Subcutaneous abdominal adipose tissue (tissue), 5 donors: Measurements from ENCODE around the gene NGRN.
"Not testable (repeated sequence)": the region's sequence is repeated elsewhere in the genome, so short reads cannot be mapped to it uniquely, and the experiment has no call there.

Source experiments
- H3K27ac ChIP-seq: one replicate; pipeline ENCODE4 v1.7.0; 2013; ENCODE audit warnings: low read depth, mild to moderate bottlenecking, inconsistent platforms, low read length, moderate library complexity
- H3K27me3 ChIP-seq, 5 donors: one replicate each; pipeline ENCODE4 v1.7.0; 2013; ENCODE audit warnings: low read length in 5 of 5, inconsistent platforms in 1 of 5; ENCODE audit not compliant: control insufficient read depth in 5 of 5, insufficient read depth in 4 of 5
- H3K36me3 ChIP-seq, 5 donors: one replicate each; pipeline ENCODE4 v1.7.0; 2013; ENCODE audit warnings: low read length in 5 of 5; ENCODE audit not compliant: control insufficient read depth in 5 of 5, insufficient read depth in 5 of 5
- H3K4me1 ChIP-seq, 5 donors: one replicate each; pipeline ENCODE4 v1.7.0; 2013; ENCODE audit warnings: low read length in 5 of 5, mild to moderate bottlenecking in 3 of 5, moderate library complexity in 1 of 5; ENCODE audit not compliant: control insufficient read depth in 5 of 5, insufficient read depth in 5 of 5
- H3K4me3 ChIP-seq, 5 donors: one replicate each; pipeline ENCODE4 v1.7.0; 2013; ENCODE audit warnings: low read length in 5 of 5, low read depth in 1 of 5
- H3K9ac ChIP-seq, 5 donors: one replicate each; pipeline ENCODE4 v1.7.0; 2013; ENCODE audit warnings: low read length in 5 of 5, mild to moderate bottlenecking in 4 of 5, moderate library complexity in 3 of 5
- H3K9me3 ChIP-seq, 5 donors: one replicate each; pipeline ENCODE4 v1.7.0; 2013; ENCODE audit warnings: low read length in 5 of 5; ENCODE audit not compliant: control insufficient read depth in 5 of 5
- donor health status: healthy.
- donor health status: healthy.
- donor health status: healthy.
- donor health status: healthy.
- donor health status: healthy.

NGRN gene

GRCh38 chr15:90296316-90296884 lies 30.9 kb downstream of the NGRN start:
- H3K9me3 ChIP-seq, H3K36me3 ChIP-seq, H3K27ac ChIP-seq, H3K27me3 ChIP-seq, H3K4me3 ChIP-seq, H3K9ac ChIP-seq: not testable (repeated sequence)
- H3K4me1 ChIP-seq: peaks cover 2 to 22% (median 11%) of the 10 kb centered on the region in 5 donors

- Histone ChIP-seq H3K27ac (no peak overlapping the region), H3K4me1 (peaks cover 4 to 28% (median 17%) of the 10 kb centered on the region in 5 donors), H3K27me3 (no peaks in the 10 kb centered on the region), H3K4me3 (no peak overlapping the region), H3K9me3 (no peaks in the 10 kb centered on the region), H3K36me3 (no peaks in the 10 kb centered on the region), H3K9ac (no peak overlapping the region)
These were observed 31.5 kb downstream of the NGRN start for GRCh38 chr15:90297021-90297420.

- H3K9me3 ChIP-seq: no peaks in the 10 kb centered on the region
- no peak overlapping the region for H3K9ac ChIP-seq
- peaks cover 4 to 33% (median 14%) of the 10 kb centered on the region in 5 donors for H3K4me1 ChIP-seq
- no peak overlapping the region for H3K4me3 ChIP-seq
- H3K27ac ChIP-seq: no peak overlapping the region
- no peaks in the 10 kb centered on the region for H3K27me3 ChIP-seq
- no peaks in the 10 kb centered on the region for H3K36me3 ChIP-seq
These were observed 35.1 kb downstream of the NGRN start for GRCh38 chr15:90300541-90300940.

- Histone ChIP-seq H3K9me3 (no peaks in the 10 kb centered on the region), H3K9ac (no peak overlapping the region), H3K36me3 (no peaks in the 10 kb centered on the region), H3K27ac (no peak overlapping the region), H3K4me1 (peaks cover 4 to 33% (median 14%) of the 10 kb centered on the region in 5 donors), H3K27me3 (no peaks in the 10 kb centered on the region), H3K4me3 (peak overlapping the region in 3 of 5 donors; percentile 17 to 47 (median 25))
These were observed 35.7 kb downstream of the NGRN start for GRCh38 chr15:90300988-90301706.

GRCh38 chr15:90301707-90302300 lies 36.3 kb downstream of the NGRN start:
- Histone ChIP-seq H3K27me3 (no peaks in the 10 kb centered on the region), H3K9me3 (no peaks in the 10 kb centered on the region), H3K4me1 (peaks cover 4 to 30% (median 17%) of the 10 kb centered on the region in 5 donors), H3K36me3 (no peaks in the 10 kb centered on the region), H3K27ac (no peak overlapping the region), H3K4me3 (no peak overlapping the region), H3K9ac (no peak overlapping the region)

DNA sequence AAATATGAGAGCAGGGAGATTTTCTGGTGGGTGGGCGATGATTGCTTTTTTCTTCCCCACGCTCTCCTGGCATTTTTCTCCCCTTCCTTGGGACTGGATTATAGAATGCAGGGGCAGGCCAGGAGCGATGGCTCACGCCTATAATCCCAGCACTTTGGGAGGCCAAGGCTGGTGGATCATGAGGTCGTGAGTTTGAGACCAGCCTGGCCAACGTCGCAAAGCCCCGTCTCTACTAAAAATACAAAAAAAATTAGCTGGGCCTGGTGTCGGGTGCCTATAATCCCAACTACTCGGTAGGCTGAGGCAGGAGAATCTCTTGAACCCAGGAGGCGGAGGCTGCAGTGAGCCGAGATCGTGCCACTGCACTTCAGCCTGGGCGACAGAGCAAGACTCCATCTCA lies 39.9 kb downstream of the NGRN start:
- H3K9me3 ChIP-seq, H3K27ac ChIP-seq, H3K4me3 ChIP-seq, H3K9ac ChIP-seq, H3K27me3 ChIP-seq, H3K36me3 ChIP-seq: not testable (repeated sequence)
- peaks cover 4 to 24% (median 17%) of the 10 kb centered on the region in 5 donors for H3K4me1 ChIP-seq

DNA sequence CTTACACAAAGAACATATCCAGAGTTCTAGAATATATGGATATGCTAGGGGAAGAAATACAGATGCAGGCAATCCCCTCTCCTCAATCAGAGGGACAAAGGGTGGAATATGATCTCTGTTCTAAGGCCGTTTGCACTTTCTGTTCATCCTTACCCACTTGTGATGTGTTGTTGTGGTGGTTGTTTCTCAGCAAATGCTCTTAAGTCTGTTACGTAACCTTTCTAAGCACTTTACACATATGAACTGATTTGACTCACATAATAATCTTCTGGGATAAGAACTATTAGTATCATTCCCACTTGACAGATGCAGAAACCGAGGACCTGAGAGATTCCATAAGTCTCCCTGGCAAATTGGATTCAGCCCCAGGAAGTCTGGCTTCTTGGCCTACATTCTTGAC lies 40.5 kb downstream of the NGRN start:
- H3K4me1 ChIP-seq: peaks cover 4 to 24% (median 16%) of the 10 kb centered on the region in 5 donors
- H3K4me3 ChIP-seq: no peak overlapping the region
- no peak overlapping the region for H3K9ac ChIP-seq
- no peak overlapping the region for H3K27ac ChIP-seq
- no peaks in the 10 kb centered on the region for H3K36me3 ChIP-seq
- no peaks in the 10 kb centered on the region for H3K27me3 ChIP-seq
- no peaks in the 10 kb centered on the region for H3K9me3 ChIP-seq

GRCh38 chr15:90306560-90306959 lies 41.1 kb downstream of the NGRN start:
- Histone ChIP-seq H3K4me3 (no peak overlapping the region), H3K4me1 (peaks cover 2 to 18% (median 10%) of the 10 kb centered on the region in 5 donors), H3K9ac (no peak overlapping the region), H3K9me3 (no peaks in the 10 kb centered on the region), H3K27ac (no peak overlapping the region), H3K36me3 (no peaks in the 10 kb centered on the region), H3K27me3 (no peaks in the 10 kb centered on the region)

GRCh38 chr15:90307661-90308060 lies 42.2 kb downstream of the NGRN start:
- H3K27me3 ChIP-seq: no peaks in the 10 kb centered on the region
- H3K4me3 ChIP-seq: no peak overlapping the region
- peaks cover 0 to 7% (median 4%) of the 10 kb centered on the region in 5 donors for H3K4me1 ChIP-seq
- no peak overlapping the region for H3K9ac ChIP-seq
- no peaks in the 10 kb centered on the region for H3K36me3 ChIP-seq
- H3K27ac ChIP-seq: no peak overlapping the region
- no peaks in the 10 kb centered on the region for H3K9me3 ChIP-seq

DNA sequence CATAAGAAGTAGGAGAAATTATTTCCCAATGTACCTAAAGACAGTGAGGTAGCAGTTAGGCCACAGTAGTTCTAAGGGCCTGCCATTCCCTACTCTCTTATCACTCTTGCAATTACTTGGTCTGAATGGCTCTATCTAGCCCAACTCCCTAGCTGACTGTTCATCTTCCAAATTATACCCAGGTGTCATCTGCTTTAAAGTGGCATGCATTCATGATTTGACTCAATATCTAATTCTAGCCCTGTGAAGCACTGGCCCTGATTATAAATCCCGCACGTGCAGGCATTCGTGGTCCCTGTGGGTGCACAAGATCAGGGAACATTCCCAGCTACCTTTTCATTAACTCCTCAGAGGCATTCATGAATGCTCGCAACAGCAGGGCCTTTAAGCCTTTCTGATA lies 43.5 kb downstream of the NGRN start:
- Histone ChIP-seq H3K9ac (no peak overlapping the region), H3K4me1 (peaks cover 0 to 6% (median 4%) of the 10 kb centered on the region in 5 donors), H3K27ac (no peak overlapping the region)

More for the DNA sequence above, 43.5 kb downstream of the NGRN start:
- no peaks in the 10 kb centered on the region for H3K9me3 ChIP-seq
- no peak overlapping the region for H3K4me3 ChIP-seq
- no peaks in the 10 kb centered on the region for H3K27me3 ChIP-seq
- H3K36me3 ChIP-seq: no peaks in the 10 kb centered on the region
